ENCODE data around the gene SLC9A3.

DNA sequence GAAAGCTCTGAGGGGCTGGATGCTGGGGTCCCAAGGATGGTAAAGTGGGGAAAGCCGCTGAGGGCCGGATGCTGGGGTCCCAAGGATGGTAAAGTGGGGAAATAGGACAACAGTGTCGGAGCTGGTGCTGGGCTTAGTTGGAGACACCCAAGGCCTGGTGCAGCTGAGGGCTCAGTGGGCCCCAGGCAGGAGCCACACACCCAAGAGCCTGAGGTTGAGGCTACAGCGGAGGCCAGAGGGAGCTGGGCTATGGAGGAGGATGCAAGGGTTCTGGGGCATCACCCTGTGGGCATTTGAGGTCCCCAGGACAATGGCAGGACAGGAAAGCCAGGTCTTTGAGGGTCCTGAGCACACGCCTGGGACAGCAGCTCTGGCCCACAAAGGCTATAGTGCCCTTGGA, 19.1 kb upstream of the SLC9A3 start:
- TF ChIP-seq EZH2 (IDR thresholded peaks at IDR 0.05; ENCODE audit: borderline replicate concordance, low read length) = no peak
- TF ChIP-seq, protein P1, sequence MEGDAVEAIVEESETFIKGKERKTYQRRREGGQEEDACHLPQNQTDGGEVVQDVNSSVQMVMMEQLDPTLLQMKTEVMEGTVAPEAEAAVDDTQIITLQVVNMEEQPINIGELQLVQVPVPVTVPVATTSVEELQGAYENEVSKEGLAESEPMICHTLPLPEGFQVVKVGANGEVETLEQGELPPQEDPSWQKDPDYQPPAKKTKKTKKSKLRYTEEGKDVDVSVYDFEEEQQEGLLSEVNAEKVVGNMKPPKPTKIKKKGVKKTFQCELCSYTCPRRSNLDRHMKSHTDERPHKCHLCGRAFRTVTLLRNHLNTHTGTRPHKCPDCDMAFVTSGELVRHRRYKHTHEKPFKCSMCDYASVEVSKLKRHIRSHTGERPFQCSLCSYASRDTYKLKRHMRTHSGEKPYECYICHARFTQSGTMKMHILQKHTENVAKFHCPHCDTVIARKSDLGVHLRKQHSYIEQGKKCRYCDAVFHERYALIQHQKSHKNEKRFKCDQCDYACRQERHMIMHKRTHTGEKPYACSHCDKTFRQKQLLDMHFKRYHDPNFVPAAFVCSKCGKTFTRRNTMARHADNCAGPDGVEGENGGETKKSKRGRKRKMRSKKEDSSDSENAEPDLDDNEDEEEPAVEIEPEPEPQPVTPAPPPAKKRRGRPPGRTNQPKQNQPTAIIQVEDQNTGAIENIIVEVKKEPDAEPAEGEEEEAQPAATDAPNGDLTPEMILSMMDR (IDR thresholded peaks at IDR 0.05; ENCODE audit: low read length) = no peak
